Fibroblast of skin of left biceps (primary cell): Measurements from ENCODE around the gene FAM13A.

Source experiments
- DNase-seq, 2 experiments: peaks; one replicate each; pipeline ENCODE4 v3.0.0-alpha.2; 2013; ENCODE audit warnings: low read depth in 2 of 2

FAM13A gene

DNA sequence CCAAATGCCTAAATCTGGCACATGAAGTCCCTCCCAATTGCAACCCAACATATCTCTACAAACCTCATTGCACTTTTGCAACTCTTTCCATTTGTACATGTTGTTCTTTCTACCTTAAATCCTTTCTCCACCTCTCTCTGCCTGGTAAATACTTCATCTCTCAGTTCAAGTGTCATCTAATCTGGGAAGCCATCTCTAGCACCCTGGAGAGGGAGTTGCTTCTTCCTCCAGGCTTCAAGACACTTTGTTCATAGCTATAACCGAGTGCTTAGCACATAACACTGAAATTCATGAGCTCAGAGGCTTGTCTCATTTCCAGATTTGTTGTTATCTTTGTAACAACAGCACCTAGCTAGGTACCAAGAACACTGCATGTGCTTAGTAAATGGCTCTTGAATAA is 244.6 kb downstream of the FAM13A start:
- DNase-seq = no peak

DNA sequence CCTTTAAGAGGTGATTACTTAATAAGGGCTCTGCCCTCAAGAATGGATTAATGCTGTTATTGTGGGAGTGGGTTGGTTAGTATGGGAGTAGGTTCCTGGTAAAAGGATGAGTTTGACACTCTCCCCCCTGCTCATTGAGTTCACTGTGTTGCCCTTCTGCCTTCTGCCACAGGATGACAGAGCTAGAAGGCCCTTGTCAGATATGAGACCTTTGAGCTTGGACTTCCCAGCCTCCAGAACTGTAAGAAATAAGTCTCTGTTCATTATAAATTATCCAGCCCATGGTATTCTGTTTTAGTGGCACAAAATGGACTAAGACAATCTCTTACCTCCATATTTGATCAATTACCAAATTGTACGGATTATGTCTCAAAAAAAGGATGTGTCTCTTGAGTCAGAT is 245.1 kb downstream of the FAM13A start:
- DNase-seq = no peak

DNA sequence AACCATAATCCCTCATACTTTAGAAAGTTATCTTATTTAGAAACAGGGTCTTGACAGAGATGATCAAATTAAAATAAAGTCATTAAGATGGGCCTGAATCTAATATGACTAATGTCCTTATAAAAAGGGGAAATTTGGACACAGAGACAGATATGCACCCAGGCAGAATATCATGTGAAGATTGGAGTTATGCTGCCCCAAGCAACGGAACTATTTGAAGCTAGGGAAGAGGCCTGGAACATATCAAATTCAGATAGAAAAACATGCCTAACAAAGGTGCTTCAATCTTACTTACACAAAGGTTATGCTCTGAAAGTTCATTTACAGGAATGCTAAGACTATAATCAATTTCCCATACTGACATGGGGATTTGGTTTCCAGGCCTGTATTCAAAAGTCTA is 246.7 kb downstream of the FAM13A start:
- DNase-seq = no peak

DNA sequence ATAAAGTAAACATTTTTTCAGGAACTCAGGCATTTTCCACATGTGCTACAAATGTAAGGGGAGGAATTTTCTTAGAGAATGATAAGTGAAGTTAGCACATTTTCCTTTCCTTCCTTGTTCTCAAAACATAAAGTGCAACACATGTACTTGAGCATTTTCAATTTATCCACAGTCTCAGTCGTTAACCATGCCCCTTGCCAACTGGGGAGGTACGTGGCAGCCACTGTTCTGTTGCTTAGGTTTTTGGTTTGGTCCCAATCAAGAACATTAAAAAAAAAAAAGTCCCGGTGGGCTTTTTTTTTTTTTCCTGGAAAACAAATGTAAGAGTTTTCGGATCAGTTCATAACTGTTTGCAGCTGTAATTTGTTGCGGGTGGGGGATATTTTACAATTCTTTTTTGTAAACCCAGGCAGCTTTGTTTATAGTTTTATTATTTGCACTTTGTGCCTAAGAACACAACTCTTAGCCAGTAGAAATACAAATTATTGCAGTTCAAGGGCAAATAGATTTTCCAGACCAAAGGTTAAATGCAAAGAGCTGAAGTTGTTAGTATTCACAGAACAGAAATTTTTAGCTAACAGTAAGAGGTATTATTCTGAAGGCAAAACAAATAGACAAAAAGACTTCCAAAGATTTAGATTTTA is 247.3 kb downstream of the FAM13A start:
- DNase-seq = no peak

DNA sequence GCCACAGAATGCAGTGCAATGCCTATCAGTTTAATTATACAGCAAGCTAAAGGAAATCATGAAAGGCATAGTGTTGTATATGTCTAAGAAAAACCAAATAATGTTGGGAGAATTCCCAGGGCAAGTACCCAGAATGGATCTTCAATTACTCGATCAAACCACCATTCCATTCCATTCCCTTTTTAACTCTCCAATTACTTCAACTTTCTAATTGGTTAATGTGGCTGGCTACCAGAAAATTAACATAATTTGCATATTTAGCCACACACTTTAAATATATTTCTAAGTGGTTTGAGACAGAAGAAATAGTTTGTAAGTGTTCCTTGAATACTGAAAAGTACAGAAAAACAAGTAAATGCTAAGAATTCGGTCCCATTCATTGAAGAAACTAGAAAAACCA is 247.9 kb downstream of the FAM13A start:
- no peak for DNase-seq

DNA sequence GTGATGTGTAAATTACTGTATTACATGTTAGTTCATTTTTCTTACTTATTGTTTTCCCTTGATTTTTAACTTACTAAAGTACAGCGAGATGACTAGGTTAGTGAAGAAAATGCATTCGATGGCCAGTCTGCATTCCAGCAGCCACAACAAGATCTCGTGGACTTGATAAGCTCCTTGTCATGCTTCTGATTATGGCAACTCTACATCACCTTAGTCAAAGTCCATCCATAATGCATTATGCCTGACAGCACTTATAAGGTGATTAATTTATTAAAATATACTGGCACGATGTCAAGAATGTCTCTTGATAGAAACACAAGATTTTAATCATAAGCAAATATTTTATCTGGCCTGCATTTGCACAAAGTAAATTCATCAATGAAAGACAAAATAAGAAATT is 249.5 kb downstream of the FAM13A start:
- no peak for DNase-seq

DNA sequence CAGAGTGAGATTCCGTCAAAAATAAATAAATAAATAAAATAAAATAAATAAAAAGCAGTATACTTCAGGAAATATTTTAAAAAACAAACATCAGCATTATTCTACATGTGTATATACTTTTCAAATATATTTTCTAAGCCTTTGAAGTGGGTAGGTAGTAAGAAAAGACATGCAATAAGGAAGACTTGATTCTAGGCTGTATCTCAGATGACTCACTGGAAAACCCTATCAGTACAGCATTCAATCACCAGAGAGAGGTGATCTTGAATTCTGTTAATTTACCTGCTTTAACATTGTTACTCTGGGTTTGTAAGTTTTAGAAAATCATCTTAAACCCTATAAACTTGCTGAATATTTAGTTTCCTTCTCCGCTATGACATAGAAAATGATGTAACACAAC is 252.8 kb downstream of the FAM13A start:
- no peak for DNase-seq

DNA sequence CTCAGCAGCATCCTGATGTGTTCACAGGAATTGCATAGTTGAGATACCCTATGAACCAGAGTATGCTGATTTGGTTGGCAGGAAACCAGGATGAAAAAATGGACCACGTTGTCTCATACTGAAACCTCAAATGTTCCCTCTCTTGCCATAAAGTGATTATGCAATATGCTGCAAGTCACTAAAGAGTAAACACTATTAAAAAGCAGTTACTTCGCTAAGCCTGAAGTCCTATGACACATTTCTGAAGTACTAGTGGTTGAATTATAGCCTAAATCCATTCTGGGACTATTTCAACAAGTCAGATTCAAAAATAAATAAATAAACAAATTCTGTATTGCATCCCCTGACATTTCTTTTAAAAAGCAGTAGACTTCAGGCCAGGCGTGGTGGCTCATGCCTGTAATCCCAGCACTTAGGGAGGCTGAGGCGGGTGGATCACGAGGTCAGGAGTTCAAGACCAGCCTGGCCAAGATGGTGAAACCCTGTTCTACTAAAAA is 253.3 kb downstream of the FAM13A start:
- peak; percentile 80 to 83 for DNase-seq

DNA sequence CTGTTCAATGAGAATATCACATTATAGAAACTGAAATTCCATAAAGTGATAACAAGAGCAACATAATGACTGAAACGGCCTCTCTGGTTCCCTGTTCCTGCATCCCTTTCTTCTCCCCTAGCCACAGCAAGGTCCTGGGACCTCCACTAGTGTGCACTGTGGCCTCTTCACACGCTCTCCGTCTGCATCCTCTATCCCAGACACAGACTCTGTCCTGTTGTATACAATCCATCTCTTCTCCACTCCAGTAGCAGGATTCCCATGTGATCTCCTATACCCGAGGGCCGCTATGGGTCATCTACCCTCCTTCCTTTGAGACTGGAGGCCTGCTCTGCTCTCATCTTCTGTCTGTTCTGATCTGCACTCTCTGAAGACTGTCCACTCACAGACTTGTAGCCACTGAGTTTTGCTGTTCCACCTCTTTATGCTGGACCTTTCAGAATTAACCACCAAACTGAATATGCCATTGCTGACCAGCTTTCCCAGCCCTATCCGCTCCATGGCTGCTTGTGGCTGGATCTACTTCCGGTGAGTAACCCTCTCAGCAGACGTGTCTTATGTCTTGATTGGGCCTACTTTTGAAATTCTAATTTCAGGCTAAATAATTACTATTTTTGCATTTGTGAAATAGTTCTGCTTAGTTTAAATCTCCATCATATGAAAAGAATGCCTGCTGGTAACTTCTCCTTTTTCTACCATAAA is 254.2 kb downstream of the FAM13A start:
- DNase-seq = no peak

DNA sequence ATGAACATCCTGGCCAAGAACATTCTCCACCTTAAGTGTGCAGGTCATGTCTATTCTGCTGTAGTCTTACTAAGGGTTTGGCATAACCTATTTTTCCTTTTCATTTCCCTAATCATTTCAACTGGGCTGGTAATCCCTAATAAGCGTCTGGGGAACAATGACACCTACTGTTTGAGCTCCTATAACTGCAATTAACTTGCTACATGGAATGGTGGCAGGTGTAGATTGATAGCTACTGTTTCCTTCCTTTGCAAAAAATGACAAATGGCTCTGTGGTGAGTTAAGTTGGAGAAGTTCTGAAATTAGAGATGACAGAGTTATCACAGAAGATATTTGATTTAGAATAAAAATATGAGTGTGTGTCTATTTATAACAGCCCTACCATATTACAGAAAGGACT is 254.8 kb downstream of the FAM13A start:
- no peak for DNase-seq

DNA sequence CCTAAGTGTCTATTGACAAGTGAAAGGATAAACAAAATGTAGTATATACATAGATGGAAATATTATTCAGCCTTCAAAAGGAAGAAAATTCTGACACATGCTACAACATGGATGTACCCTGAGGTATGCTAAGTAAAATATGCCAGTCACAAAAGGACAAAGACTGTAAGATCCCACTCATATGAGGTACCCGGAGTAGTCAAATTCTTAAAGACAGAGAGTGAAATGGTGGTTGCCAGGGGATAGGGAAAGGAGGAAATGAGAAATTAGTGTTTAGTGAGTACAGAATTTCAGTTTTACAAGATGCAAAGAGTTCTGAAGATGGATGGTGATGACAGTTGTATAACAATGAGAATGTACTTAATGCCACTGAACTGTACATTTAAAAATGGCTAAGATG is 257.1 kb downstream of the FAM13A start:
- no peak for DNase-seq

DNA sequence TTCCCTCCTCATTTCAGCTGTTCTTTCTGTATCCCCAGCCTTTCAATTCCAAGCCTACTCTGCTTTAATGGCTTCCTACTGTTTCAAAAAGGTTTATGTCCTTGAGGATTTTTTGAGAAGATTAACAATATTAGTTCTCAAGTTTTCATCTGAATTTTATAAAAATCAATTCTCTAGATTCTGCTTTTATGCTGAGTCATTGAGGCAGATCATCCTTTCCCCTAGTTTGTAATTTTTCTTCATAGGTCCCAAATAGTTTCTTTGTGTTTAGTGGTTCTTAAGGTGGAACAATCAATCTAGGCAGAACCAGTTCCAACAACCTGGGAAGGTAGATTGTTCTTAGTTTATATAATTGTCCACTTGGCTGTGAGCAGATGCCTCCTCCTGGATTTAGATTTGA is 259.3 kb downstream of the FAM13A start:
- DNase-seq = no peak

DNA sequence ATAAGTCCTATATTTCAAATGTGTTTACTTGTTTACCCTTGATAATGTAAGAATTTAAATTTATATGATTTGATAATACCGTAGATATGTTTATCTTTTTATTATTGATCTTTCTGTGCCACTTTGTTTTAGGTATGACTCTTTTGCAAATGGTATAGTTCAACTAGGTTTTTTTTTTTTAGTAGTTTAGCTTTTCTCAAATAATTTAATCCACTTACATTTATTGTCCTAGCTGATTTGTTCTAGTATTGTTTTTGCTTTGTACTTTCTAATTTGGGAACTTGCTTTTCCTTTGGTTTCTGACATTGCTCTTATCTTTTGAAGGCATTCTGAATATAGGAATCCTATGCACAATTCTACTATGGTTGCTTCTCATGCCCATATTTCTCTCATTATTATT is 260.4 kb downstream of the FAM13A start:
- DNase-seq = no peak

DNA sequence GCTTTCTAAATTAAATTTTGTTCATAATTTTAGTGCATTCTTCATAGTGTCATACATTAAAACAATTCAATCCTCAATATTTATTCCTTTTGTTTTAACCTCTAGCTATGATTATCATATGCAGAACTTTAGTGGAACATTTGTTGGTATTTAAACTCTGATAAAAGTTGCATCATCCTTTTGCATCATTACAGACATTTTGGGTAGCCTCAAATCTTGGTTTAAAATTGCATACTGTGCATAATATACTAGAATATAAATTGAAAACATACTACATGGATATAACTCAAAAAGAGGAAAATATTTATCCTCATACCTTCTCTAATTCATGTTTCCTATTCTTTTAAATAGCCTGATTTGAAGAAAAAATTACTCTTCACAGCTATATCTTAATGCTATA is 262.0 kb downstream of the FAM13A start:
- DNase-seq = no peak

DNA sequence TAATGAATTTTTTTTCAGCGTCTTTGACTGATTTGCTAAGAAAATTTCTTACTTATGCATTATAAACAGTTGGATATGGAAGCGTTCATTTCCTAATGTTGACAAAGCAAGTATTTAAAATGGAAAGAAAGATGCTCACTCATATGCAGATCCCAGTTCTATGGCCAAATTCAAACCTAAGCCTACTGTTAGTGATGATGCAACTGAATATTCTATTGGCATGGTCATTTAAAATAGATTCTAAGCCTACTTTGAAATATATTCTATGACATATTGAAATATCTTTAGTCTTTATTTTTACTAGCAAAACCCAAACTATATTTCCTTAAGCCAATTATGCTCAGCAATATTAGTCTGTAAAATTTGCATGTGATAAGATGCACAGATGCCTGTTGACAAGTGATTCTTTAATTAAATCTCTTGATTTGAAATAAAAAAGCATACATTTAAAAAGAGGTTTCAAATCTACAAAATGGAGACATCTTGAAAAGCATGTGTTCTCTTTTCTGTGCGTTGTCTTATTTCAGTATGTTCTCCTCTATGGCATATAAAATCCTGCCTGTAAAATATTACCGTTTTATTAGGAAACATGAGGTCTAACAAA is 262.8 kb downstream of the FAM13A start:
- DNase-seq = no peak

DNA sequence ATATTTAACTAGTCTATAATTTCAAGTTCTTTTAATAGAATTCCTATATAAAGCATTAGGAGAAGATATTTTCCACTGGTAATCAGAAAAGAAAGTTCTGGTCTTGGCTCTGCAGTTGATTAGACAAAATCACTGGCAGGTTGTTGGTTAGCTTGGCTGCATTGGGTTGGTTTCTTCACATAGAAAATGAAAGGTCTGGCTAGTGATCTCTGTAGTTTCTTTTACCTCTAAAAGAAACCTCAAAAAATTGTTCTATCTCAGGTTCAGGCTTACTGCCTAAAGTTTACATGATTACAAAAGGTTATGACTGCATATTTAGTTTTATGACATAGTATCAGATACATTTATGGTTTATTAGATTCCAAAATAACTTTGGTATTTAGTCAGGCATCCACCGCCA is 263.5 kb downstream of the FAM13A start:
- DNase-seq = no peak

DNA sequence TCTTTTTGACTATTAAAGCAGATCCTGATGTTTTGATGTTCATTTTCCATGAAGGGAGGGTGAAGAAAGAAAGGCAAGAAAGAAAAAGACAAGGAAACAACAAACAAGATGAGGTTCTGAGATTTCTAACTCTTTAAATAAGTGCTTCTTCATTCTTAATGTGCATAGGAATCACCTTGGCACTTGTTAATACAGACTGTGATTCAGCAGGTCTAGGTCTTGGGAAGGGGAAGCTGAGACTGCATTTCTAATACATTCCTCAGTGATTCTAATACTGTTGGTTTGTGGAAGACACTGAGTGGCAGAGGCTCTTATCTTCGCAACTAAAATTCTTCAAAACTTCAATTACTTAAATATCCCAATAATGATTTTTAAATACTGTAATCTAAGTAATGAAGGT is 264.2 kb downstream of the FAM13A start:
- DNase-seq = no peak

DNA sequence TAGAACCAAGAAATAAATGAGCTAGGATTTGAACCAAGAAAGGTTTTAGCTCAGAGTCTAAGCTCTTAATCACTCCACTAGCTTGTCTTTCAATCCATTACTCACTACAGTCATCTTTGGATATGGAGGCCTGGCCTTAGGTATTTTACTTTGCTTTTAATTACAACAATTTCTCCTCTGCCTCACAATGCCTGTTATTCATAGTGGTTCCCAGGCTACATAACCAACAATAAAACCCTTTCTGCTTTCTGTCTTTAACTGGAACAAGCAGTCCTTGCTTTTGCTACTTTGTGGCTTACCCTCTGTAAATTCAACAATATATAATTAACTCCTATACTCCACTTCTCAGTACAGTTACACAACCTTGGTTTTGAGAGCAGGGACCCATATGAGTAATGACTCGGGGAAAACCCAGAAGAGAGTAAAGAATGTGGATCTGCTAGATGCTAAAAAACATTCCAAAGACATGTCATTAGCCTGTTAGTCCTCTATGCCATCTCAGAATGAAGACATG is 264.7 kb downstream of the FAM13A start:
- peak; percentile 66 to 67 for DNase-seq

DNA sequence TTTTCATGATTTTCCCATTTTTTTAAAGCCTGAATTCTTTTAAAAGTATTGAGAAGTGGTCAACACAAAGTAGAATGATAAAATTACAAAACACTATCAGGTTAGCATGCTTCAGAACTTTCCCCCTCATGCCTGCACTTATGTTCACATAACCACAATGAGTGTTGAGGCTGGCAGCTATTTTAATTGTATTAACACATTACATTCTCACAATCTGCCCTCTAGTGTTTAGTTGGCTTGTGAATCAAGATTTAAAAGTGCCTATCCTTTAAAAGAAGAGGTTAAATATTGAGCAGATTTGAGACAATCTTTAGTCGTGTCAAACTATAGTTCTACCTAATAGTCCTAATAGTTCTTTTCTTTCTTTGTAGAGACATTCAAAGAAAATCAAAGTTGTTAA is 265.7 kb downstream of the FAM13A start:
- DNase-seq = no peak

DNA sequence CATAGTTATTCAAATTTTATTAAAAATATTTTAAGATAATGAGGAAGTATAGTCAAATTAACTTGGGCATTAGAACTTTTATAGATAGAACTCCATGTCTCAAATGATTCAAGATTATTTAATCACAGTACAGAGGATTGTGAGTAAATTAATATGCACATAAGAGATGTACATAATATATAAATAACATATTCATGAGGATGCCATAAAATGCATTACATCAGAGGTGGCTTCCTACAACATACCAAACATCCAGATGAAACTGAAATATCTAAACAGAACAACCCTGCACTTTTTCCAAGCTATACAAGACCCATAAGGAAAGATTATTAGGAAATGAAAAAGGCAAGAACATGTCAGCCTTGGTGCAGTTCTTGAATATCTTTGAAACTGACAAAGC is 268.1 kb downstream of the FAM13A start:
- DNase-seq = no peak

DNA sequence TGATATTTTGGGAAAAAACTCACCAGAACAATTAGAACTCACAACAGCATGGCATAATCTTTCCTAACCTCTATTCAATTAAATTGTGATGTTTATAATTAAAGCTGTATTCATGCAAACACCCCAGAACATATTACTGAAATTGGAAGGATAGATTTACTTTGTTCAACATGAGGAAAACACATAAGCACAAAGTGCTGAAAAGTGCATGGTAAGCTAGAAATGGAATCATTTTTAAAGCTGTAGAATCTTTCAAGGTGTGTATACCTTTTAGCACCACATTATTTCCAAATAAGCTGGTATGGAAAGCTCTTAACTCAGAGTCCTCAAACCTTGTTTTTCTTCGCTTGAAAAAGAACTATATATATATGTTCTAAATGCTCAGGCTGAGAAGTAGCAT is 268.6 kb downstream of the FAM13A start:
- DNase-seq = no peak

DNA sequence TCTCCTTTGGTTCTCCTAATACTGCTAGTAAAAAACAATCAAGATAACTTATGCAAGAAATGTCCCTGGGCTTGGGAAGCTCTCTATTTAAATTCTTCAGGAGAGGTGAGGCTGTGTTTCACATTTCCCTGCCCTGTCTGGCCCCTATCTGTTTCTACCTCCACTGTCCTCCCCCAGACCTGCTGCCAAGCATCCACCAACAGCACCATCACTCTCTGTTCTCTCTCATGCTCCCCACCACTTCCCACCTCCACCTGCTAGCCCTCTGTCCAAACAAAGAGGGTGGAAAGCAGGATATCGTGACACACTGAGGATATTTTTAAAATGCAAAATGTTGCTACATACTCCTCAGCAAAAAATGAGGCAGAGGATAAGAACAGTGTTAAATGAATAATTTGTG is 271.0 kb downstream of the FAM13A start:
- DNase-seq = no peak

DNA sequence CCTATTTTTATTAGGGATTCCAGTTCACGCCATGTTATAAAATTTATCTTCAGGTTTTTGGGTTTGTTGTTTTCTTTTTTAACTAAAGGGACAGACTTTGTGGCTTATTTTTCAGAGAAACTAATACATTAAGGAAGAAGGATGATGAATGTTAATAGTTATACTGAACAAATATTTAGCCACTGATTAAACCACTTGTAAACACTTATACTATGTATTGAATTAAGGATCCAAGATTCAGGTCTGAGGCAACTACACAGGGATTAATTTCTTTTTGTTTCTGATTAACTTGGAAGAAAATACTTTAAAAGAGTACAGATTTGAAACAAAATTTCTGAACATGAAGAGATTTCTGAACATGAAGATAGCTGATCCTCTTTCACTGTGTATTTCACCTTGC is 276.6 kb downstream of the FAM13A start:
- no peak for DNase-seq
